LNCaP clone FGC (cell line): ENCODE results near the gene NIPBL.
A peak's percentile ranks its signal among the peaks of the same experiment; 100 is the strongest.

Experiments used
- DNase-seq: peaks from one replicate; pipeline ENCODE4 v3.0.0-alpha.2; 2011; ENCODE audit warnings: low read depth
- H3K4me3 ChIP-seq: 2 replicates; pipeline ENCODE4 v1.5.1; 2011; ENCODE audit warnings: mild to moderate bottlenecking, low read depth, low read length, control low read depth
- TF ChIP-seq, protein P1 (sequence below): IDR thresholded peaks from 2 replicates; pipeline ENCODE4 v1.5.1; 2012; ENCODE audit warnings: mild to moderate bottlenecking; ENCODE audit not compliant: control insufficient read depth, insufficient read depth; ENCODE audit errors: extremely low read depth

Gene NIPBL, protein sequence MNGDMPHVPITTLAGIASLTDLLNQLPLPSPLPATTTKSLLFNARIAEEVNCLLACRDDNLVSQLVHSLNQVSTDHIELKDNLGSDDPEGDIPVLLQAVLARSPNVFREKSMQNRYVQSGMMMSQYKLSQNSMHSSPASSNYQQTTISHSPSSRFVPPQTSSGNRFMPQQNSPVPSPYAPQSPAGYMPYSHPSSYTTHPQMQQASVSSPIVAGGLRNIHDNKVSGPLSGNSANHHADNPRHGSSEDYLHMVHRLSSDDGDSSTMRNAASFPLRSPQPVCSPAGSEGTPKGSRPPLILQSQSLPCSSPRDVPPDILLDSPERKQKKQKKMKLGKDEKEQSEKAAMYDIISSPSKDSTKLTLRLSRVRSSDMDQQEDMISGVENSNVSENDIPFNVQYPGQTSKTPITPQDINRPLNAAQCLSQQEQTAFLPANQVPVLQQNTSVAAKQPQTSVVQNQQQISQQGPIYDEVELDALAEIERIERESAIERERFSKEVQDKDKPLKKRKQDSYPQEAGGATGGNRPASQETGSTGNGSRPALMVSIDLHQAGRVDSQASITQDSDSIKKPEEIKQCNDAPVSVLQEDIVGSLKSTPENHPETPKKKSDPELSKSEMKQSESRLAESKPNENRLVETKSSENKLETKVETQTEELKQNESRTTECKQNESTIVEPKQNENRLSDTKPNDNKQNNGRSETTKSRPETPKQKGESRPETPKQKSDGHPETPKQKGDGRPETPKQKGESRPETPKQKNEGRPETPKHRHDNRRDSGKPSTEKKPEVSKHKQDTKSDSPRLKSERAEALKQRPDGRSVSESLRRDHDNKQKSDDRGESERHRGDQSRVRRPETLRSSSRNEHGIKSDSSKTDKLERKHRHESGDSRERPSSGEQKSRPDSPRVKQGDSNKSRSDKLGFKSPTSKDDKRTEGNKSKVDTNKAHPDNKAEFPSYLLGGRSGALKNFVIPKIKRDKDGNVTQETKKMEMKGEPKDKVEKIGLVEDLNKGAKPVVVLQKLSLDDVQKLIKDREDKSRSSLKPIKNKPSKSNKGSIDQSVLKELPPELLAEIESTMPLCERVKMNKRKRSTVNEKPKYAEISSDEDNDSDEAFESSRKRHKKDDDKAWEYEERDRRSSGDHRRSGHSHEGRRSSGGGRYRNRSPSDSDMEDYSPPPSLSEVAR (N-terminal part only)

DNA sequence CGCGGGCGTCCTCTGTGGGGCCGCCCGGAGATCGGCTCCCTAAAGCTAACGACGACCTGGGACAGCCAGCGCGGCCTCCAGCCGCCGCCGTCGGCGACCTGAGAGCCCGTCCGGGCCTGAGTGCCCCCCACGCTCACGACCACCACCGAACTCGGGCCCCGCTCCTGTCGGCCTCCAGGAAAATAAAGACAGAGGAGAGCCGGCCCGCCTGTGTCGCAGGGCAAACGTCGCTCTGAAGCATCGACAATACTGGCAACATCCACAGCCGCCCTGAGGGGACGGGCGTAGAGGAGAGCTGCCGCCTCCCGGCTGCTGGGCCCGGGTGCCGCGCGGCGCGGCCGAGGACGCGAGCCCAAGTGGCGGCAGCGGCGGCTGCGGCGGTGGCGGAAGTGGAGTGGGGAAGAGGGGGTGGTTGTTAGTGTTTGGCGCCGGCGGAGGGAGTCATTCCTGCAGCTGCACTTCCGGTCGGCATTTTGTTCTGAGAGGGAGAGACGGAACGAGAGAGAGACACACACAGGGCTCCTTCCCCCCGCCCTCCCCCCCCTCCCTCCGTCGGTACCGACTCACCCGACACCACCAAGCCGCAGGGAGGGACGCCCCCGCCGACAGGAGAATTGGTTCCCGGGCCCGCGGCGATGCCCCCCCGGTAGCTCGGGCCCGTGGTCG, at the start of gene NIPBL:
TSS of gene NIPBL (plus strand) at position 471 of the 666 bp plus-strand sequence. CDS start 76,928 bp downstream, outside the sequence.
- H3K4me3 ChIP-seq: peak within 1 kb of the TSS; percentile 80
- TF ChIP-seq, protein P1, sequence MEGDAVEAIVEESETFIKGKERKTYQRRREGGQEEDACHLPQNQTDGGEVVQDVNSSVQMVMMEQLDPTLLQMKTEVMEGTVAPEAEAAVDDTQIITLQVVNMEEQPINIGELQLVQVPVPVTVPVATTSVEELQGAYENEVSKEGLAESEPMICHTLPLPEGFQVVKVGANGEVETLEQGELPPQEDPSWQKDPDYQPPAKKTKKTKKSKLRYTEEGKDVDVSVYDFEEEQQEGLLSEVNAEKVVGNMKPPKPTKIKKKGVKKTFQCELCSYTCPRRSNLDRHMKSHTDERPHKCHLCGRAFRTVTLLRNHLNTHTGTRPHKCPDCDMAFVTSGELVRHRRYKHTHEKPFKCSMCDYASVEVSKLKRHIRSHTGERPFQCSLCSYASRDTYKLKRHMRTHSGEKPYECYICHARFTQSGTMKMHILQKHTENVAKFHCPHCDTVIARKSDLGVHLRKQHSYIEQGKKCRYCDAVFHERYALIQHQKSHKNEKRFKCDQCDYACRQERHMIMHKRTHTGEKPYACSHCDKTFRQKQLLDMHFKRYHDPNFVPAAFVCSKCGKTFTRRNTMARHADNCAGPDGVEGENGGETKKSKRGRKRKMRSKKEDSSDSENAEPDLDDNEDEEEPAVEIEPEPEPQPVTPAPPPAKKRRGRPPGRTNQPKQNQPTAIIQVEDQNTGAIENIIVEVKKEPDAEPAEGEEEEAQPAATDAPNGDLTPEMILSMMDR: 0 out of 2 replicates have a peak, but pooled peaks have one; percentile 21
- peak; percentile 85 for DNase-seq

DNA sequence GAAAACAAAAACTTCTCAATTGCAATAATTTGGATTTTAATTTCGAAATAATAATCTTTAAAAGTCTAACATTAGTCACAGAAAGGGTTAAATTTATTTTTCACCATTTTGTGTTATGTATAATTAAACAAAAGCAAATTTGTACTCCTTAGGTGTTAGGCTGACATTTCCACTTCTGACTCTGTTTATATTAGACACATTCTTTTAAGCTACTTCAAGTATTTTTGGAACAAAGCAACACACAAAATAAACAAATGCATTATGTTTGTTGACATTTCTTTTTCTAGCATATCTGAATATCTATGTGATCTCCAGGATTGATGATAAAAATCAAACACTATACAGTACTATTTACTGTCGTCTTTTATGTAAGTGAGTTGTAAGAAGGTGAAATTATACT, 44.3 kb upstream of the NIPBL start:
- H3K4me3 ChIP-seq: no peak overlapping the region
- TF ChIP-seq, protein P1: no peak
- DNase-seq: no peak

DNA sequence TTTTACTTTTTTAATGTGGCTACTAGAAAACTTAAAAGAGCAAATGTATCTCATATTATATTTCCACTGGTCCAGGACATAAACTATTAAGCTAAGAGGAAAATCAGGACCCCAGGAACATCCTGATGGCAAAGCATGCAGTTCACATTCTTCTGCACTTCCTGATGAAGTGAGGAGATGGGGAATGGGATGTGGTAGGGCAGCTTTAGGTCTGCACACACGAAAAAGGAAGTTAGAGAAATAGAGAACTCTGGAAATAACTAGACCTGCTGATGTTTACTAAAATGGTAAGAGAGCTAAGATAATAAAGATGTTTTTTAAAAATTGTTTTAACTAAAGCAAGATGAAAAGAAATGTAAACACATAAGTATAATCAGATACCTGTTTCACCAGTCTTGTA, 39.7 kb upstream of the NIPBL start:
- TF ChIP-seq, protein P1: no peak
- no peak overlapping the region for H3K4me3 ChIP-seq
- no peak for DNase-seq

DNA sequence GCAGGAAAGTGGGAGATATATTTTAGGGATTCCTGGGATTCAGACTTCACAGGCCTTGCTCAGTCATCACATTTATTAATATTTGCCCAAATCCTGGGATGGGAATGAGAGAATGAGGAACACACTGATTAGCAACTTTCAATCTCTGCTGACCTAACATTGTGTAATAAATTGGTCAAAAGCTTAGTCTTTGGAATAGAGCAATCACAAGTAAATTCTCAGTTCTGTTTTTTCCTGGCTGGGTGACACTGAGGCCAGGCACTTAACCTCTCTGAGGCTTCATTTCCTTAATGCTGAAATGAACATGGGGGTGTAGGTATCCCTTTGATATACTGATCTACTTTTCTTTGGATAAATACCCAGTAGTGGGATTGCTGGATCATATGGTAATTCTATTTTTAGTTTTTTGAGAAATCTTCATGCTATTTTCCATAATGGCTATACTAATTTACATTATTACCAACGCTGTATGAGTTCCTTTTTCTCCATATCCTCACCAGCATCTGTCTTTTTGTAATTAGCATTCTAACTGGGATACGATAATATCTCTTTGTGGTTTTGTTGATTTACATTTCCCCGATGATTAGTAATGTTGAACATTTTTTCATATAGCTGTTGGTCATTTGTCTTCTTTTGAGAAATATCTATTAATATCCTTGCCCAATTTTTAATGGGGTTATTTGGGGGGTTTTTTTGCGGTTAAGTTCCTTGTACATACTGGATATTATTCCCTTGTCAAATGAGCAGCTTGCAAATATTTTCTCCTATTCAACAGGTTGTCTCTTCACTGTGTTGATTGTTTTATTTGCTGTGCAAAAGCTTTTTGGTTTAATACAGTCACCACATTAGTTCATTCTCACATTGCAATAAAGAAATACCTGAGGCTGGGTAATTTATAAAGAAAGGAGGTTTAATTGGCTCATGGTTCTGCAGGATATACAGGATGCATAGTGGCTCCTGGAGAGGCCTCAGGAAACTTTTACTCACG, 36.8 kb upstream of the NIPBL start:
- TF ChIP-seq, protein P1: no peak
- no peak for DNase-seq
- no peak overlapping the region for H3K4me3 ChIP-seq

DNA sequence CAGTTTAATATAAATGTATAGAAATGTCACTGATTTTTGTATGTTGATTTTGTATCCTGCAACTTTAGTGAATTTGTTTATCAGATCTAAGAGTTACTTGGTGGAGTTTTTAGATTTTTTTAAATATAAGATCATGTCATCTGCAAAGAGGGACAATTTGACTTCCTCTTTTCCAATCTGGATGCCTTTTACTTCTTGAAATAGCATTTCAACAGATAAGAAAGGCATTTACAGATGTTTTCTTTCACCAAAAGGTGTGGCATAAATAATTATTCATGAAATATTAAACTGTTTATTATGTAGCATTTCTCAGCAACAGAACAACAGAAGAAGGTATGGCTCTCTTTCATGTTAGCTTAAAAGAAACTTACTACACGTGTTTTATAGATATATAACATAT, 34.9 kb upstream of the NIPBL start:
- H3K4me3 ChIP-seq: no peak overlapping the region
- TF ChIP-seq, protein P1: no peak
- DNase-seq: no peak
